Amniotic stem cell (primary cell): ENCODE measurements around the gene RNF126.
"Not testable (repeated sequence)": the region's sequence is repeated elsewhere in the genome, so short reads cannot be mapped to it uniquely, and the experiment has no call there.

Experiments
- DNase-seq: peaks from one replicate; lab custom pipeline; 2025; lab: John Stamatoyannopoulos, UW

Gene RNF126

DNA sequence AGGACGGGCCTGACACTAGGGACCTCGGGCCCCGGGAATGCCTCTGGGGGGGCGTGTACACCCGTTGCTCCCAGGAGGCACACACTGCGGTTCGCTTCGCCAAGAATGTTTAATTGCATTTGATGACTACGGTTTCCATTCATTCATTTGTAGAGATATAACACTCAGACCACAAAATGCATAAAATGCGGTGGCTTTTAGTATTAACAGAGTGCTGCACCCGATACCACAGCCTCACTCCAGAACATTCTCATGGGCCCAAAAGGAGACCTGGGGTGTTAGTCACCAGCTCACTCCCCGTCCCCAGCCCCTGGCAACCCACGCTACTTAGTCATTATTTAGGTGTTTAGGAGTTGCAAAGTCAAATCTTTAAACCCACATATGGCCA, 51.5 kb downstream of the RNF126 start:
- DNase-seq: peak; percentile 71

GRCh38 chr19:610801-611480, 52.1 kb downstream of the RNF126 start:
- no peak for DNase-seq

GRCh38 chr19:610071-610800, 52.8 kb downstream of the RNF126 start:
- no peak for DNase-seq

- no peak for DNase-seq
Measured at GRCh38 chr19:609004-609346, 54.0 kb downstream of the RNF126 start.

- DNase-seq: no peak
Measured at GRCh38 chr19:608155-609003, 54.6 kb downstream of the RNF126 start.

DNA sequence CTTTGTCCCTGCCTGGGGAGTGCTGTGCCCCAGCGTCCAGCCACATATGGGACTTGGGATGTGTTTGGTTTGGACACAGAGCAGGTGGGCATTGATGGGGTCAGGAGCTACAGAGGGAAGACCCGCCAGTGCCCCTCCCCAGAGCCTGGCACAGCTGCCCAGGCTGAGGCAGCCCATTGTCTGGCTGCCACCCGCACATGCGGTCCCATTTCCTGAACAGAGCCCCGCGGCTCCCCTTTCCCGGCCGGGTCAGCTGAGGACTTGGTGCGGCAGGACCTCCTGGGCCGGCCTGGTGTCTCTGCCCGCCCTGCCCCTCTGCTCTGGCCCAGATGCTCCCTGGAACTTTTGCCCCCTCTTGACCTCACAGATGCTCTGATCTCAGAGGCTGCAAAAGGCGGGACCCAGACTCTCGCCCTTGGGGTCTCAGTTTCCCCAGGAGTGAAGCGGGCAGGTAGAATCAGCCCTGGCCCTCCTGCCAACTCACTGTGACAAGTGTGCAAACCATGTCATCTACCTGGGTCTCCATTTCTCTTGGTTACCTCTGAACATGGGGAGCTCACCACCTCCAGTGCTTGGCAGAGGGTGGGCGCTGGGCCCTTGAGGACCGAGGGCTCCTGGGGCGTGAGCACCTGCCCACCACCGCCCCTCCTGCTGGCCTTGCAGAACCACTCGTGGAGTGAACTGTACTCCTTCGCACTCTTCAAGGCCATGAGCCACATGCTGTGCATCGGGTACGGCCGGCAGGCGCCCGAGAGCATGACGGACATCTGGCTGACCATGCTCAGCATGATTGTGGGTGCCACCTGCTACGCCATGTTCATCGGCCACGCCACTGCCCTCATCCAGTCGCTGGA, 55.5 kb downstream of the RNF126 start:
- DNase-seq: no peak

- DNase-seq: not testable (repeated sequence)
Measured at GRCh38 chr19:605061-605971, 57.7 kb downstream of the RNF126 start.

DNA sequence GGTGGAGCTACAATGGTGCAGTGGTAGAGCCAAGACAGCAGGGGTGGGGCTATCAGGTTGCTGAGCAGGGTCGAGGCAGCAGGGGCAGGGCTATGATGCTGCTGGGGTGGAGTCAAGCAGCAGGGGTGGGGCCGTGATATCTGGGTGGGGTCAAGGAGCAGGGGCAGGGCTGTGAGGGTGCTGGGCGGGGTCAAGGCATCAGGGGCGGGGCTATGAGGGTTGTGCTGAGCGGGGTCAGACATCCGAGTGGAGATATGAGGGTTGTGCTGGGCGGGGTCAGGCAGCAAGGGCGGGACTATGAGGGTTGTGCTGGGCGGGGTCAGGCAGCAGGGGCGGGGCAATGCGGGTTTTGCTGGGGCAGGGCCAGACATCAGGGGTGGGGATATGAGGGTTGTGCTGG, 58.7 kb downstream of the RNF126 start:
- DNase-seq: no peak

DNA sequence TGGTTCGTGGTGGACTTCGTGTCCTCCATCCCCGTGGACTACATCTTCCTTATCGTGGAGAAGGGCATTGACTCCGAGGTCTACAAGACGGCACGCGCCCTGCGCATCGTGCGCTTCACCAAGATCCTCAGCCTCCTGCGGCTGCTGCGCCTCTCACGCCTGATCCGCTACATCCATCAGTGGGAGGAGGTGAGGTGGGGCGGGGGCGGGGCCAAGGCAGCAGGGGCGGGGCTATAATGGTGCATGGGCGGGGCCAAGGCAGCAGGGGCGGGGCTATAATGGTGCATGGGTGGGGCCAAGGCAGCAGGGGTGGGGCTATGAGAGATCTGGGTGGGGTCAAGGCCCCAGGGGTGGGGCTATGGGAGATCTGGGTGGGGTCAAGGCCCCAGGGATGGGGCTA, 59.2 kb downstream of the RNF126 start:
- DNase-seq: not testable (repeated sequence)

- not testable (repeated sequence) for DNase-seq
Measured at GRCh38 chr19:603302-603639, 59.7 kb downstream of the RNF126 start.

DNA sequence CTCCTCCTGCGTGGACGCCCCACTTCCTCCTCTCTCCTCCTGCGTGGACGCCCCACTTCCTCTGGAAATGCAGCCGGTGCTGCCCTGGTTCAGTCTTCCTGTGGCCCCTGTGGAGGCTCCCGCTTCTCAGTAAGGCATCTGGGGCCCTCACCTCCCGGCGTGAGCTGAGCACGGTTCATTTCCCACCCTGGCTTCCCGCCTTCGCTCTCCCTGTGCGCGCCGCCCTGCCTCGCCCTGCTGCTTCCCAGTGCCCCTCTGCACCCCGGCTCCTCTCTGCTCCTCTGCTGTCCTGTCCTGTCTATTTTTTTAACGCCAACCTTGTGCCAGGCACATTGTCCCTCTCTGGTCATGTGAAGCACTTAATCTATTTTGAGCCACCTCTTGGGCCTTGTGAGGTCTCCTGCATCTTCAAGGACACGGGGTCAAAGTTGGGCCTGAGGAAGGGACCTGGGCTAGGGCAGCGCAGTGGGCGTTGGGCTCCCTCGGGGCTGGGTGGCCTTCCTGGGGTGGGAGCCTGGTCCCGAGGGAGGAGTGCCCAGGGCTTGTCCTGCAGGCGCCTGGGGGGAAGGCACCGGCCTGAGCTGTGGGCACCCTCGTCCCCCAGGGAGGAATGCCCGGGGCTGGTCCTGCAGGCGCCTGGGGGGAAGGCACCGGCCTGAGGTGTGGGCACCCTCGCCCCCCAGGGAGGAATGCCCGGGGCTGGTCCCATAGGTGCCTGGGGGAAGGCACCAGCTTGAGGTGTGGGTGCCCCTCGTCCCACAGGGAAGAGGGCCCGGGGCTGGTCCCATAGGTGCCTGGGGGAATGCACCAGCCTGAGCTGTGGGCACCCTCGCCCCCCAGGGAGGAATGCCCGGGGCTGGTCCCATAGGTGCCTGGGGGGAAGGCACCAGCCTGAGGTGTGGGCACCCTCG, 60.4 kb downstream of the RNF126 start:
- no peak for DNase-seq

DNA sequence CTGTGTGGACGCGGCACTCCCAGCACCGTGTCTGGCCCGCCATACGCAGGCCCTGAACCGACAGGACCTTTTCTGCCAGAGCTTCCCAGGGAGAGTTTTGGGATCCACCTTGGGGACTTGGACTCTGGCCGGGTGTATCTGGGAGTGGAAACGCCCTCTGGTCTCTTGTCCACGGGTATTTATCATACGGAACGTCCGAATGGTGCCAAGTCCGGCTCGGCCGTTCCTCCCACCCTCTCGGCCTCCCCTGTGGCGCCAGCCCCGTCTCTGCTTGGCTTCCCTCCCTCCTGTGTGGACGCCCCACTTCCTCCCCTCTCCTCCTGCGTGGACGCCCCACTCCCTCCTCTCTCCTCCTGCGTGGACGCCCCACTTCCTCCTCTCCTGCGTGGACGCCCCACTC, 61.2 kb downstream of the RNF126 start:
- no peak for DNase-seq

DNA sequence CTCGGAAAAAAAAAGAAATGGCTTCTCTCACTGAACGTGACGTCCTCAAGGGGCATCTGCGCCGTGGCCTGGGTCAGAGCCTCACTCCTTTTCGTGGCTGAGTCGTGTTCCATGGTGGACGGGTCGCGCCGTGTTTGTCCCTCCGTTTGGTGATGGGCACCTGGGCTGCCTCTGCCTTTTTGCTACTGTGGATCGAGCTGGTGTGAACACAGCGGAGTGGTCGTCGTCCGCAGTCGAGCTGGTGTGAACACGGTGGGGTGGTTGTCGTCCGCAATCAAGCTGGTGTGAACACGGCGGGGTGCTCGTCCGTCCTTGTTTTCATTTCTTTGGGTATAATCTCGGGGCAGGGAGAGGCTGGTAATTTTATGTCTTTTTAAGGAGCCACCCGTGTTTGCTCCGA, 61.7 kb downstream of the RNF126 start:
- DNase-seq: no peak
